ENCODE measurements around the gene AFF3.

The AFF3 gene

DNA sequence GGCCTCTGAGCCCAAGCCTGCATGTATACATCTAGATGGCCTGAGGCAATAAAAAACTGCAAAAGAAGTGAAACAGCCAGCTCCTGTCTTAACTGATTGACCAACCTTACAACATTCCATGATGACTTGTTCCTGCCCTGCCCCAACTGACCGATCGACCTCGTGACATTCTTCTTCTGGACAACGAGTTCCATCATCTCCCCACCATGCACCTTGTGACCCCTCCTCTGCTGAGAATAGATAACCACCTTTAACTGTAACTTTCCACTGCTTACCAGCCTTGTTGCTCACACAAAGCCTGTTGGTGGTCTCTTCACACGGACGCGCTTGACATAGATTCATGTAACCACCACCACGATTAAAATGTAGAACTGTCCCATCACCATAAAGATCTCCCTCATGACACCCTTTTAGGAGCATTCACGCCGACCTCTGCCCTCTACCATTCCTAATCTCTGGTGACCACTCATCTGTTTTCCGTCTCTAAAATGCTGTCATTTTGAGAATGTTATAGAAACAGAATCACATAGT is 532.5 kb downstream of the AFF3 start:
- ATAC-seq, result no peak
- TF ChIP-seq TOX (CRISPR knock-in tag; IDR thresholded peaks at IDR 0.05; ENCODE audit: borderline replicate concordance), result no peak
- TF ChIP-seq CREB5 (CRISPR knock-in tag; IDR thresholded peaks at IDR 0.05; ENCODE audit: low read depth), result no peak
- TF ChIP-seq, protein P1, sequence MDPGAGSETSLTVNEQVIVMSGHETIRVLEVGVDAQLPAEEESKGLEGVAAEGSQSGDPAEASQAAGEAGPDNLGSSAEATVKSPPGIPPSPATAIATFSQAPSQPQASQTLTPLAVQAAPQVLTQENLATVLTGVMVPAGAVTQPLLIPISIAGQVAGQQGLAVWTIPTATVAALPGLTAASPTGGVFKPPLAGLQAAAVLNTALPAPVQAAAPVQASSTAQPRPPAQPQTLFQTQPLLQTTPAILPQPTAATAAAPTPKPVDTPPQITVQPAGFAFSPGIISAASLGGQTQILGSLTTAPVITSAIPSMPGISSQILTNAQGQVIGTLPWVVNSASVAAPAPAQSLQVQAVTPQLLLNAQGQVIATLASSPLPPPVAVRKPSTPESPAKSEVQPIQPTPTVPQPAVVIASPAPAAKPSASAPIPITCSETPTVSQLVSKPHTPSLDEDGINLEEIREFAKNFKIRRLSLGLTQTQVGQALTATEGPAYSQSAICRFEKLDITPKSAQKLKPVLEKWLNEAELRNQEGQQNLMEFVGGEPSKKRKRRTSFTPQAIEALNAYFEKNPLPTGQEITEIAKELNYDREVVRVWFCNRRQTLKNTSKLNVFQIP (CRISPR knock-in tag; IDR thresholded peaks at IDR 0.05; ENCODE audit: borderline replicate concordance, low read depth), result no peak
- no peak for TF ChIP-seq GLIS3 (CRISPR knock-in tag; IDR thresholded peaks at IDR 0.05)
- TF ChIP-seq ARNTL (CRISPR knock-in tag; IDR thresholded peaks at IDR 0.05; ENCODE audit: borderline replicate concordance, low read depth), result no peak
- TF ChIP-seq ISL1 (CRISPR knock-in tag; IDR thresholded peaks at IDR 0.05), result no peak
- TF ChIP-seq BACH2 (CRISPR knock-in tag; IDR thresholded peaks at IDR 0.05; ENCODE audit: borderline replicate concordance), result no peak
- TF ChIP-seq ZNF8 (CRISPR knock-in tag; IDR thresholded peaks at IDR 0.05), result no peak
- TF ChIP-seq TCF4 (CRISPR knock-in tag; IDR thresholded peaks at IDR 0.05; ENCODE audit: borderline replicate concordance), result no peak
- no peak for TF ChIP-seq ZNF70 (CRISPR knock-in tag; IDR thresholded peaks at IDR 0.05)

GRCh38 chr2:99608861-99609260 is 533.5 kb downstream of the AFF3 start:
- ATAC-seq, result no peak
- TF ChIP-seq TOX (CRISPR knock-in tag; IDR thresholded peaks at IDR 0.05; ENCODE audit: borderline replicate concordance), result no peak
- TF ChIP-seq BACH2 (CRISPR knock-in tag; IDR thresholded peaks at IDR 0.05; ENCODE audit: borderline replicate concordance), result no peak
- no peak for TF ChIP-seq GLIS3 (CRISPR knock-in tag; IDR thresholded peaks at IDR 0.05)
- TF ChIP-seq ARNTL (CRISPR knock-in tag; IDR thresholded peaks at IDR 0.05; ENCODE audit: borderline replicate concordance, low read depth), result no peak
- no peak for TF ChIP-seq ESRRG (CRISPR knock-in tag; IDR thresholded peaks at IDR 0.05)
- TF ChIP-seq TCF4 (CRISPR knock-in tag; IDR thresholded peaks at IDR 0.05; ENCODE audit: borderline replicate concordance), result no peak
- TF ChIP-seq ZFP3 (CRISPR knock-in tag; IDR thresholded peaks at IDR 0.05), result no peak
- TF ChIP-seq PATZ1 (CRISPR knock-in tag; IDR thresholded peaks at IDR 0.05; ENCODE audit: borderline replicate concordance), result no peak
- TF ChIP-seq, protein P1 (CRISPR knock-in tag; IDR thresholded peaks at IDR 0.05; ENCODE audit: borderline replicate concordance, low read depth), result no peak
- TF ChIP-seq ZFP30 (CRISPR knock-in tag; IDR thresholded peaks at IDR 0.05), result no peak
- TF ChIP-seq, protein P2, sequence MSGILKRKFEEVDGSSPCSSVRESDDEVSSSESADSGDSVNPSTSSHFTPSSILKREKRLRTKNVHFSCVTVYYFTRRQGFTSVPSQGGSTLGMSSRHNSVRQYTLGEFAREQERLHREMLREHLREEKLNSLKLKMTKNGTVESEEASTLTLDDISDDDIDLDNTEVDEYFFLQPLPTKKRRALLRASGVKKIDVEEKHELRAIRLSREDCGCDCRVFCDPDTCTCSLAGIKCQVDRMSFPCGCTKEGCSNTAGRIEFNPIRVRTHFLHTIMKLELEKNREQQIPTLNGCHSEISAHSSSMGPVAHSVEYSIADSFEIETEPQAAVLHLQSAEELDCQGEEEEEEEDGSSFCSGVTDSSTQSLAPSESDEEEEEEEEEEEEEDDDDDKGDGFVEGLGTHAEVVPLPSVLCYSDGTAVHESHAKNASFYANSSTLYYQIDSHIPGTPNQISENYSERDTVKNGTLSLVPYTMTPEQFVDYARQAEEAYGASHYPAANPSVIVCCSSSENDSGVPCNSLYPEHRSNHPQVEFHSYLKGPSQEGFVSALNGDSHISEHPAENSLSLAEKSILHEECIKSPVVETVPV (CRISPR knock-in tag; IDR thresholded peaks at IDR 0.05), result no peak
- TF ChIP-seq PPARA (CRISPR knock-in tag; IDR thresholded peaks at IDR 0.05; ENCODE audit: borderline replicate concordance), result no peak
- no peak for TF ChIP-seq CREB5 (CRISPR knock-in tag; IDR thresholded peaks at IDR 0.05; ENCODE audit: low read depth)
- TF ChIP-seq ZNF70 (CRISPR knock-in tag; IDR thresholded peaks at IDR 0.05), result no peak
- TF ChIP-seq ZC3H10 (CRISPR knock-in tag; IDR thresholded peaks at IDR 0.05), result no peak

GRCh38 chr2:99607861-99608491 is 534.4 kb downstream of the AFF3 start:
- ATAC-seq, result peak; percentile 68
- TF ChIP-seq, protein P1 (CRISPR knock-in tag; IDR thresholded peaks at IDR 0.05; ENCODE audit: borderline replicate concordance, low read depth), result no peak
- TF ChIP-seq PATZ1 (CRISPR knock-in tag; IDR thresholded peaks at IDR 0.05; ENCODE audit: borderline replicate concordance) (no peak), TCF4 (CRISPR knock-in tag; IDR thresholded peaks at IDR 0.05; ENCODE audit: borderline replicate concordance) (no peak), OSR1 (CRISPR knock-in tag; IDR thresholded peaks at IDR 0.05) (no peak), ZFP3 (CRISPR knock-in tag; IDR thresholded peaks at IDR 0.05) (no peak), ZNF70 (CRISPR knock-in tag; IDR thresholded peaks at IDR 0.05) (no peak)
- TF ChIP-seq, protein P2 (CRISPR knock-in tag; IDR thresholded peaks at IDR 0.05), result no peak

Measured in SK-N-SH treated with all-trans-retinoic acid at 6 μM for 48 hours (cell line).